MM.1S (cell line): ENCODE results near the gene MARK3.

ENCODE experiments used
- EZH2 ChIP-seq: fragments of 300-600 bp; sonication (generic); optimal IDR thresholded peaks from 2 replicates; pipeline ENCODE3; 2017; ENCODE audit warnings: low read depth, mild to moderate bottlenecking, antibody characterized with exemption, low read length, mixed read lengths
- TF ChIP-seq, protein P1 (sequence below): fragments of 300-600 bp; sonication (generic); IDR thresholded peaks from 2 replicates; pipeline ENCODE4 v1.5.1; 2016; ENCODE audit warnings: antibody characterized with exemption, low read length, mixed read lengths

DNA sequence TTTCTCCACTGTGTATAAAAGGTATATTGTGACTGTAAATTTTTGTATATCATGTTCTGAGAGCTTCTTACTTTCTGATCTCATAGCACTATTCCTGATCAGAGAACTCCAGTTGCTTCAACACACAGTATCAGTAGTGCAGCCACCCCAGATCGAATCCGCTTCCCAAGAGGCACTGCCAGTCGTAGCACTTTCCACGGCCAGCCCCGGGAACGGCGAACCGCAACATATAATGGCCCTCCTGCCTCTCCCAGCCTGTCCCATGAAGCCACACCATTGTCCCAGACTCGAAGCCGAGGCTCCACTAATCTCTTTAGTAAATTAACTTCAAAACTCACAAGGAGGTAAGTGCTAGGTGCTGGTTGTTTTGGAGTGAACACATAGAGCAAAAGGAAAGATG lies 106.5 kb downstream of the MARK3 start:
- TF ChIP-seq, protein P1, sequence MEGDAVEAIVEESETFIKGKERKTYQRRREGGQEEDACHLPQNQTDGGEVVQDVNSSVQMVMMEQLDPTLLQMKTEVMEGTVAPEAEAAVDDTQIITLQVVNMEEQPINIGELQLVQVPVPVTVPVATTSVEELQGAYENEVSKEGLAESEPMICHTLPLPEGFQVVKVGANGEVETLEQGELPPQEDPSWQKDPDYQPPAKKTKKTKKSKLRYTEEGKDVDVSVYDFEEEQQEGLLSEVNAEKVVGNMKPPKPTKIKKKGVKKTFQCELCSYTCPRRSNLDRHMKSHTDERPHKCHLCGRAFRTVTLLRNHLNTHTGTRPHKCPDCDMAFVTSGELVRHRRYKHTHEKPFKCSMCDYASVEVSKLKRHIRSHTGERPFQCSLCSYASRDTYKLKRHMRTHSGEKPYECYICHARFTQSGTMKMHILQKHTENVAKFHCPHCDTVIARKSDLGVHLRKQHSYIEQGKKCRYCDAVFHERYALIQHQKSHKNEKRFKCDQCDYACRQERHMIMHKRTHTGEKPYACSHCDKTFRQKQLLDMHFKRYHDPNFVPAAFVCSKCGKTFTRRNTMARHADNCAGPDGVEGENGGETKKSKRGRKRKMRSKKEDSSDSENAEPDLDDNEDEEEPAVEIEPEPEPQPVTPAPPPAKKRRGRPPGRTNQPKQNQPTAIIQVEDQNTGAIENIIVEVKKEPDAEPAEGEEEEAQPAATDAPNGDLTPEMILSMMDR = no peak
- no peak for TF ChIP-seq EZH2
